Skeletal muscle satellite cell (primary cell): Measurements from ENCODE around the gene RNF157.

Source experiments
- H3K27me3 ChIP-seq: 2 replicates; pipeline ENCODE4 v1.7.0; 2013; ENCODE audit warnings: low read length; ENCODE audit not compliant: control insufficient read depth, insufficient read depth
- H3K36me3 ChIP-seq: 2 replicates; pipeline ENCODE4 v1.7.0; 2013; ENCODE audit warnings: mild to moderate bottlenecking, control low read depth, low read length; ENCODE audit not compliant: insufficient read depth
- H3K4me1 ChIP-seq: 2 replicates; pipeline ENCODE4 v1.7.0; 2013; ENCODE audit warnings: low read length; ENCODE audit not compliant: control insufficient read depth, insufficient read depth
- H3K4me2 ChIP-seq: 2 replicates; pipeline ENCODE4 v1.7.0; 2013; ENCODE audit warnings: mild to moderate bottlenecking, low read length
- H3K4me3 ChIP-seq: 2 replicates; pipeline ENCODE4 v1.7.0; 2013; ENCODE audit warnings: low read length
- H3K9ac ChIP-seq: 2 replicates; pipeline ENCODE4 v1.7.0; 2013; ENCODE audit warnings: mild to moderate bottlenecking, low read depth, low read length, moderate library complexity
- H3K9me3 ChIP-seq: replicated peaks from 2 replicates; pipeline ENCODE4 v1.7.0; 2013; ENCODE audit warnings: mild to moderate bottlenecking, control low read depth, low read length

The RNF157 gene

GRCh38 chr17:76156662-76156991 is 83.7 kb downstream of the RNF157 start:
- Histone ChIP-seq H3K9ac (no peak overlapping the region), H3K36me3 (no peaks in the 10 kb centered on the region), H3K4me3 (no peak overlapping the region), H3K4me2 (no peak overlapping the region), H3K27me3 (peaks cover 64% of the 10 kb centered on the region), H3K4me1 (no peaks in the 10 kb centered on the region), H3K9me3 (no peaks in the 10 kb centered on the region)

GRCh38 chr17:76155988-76156661 is 84.2 kb downstream of the RNF157 start:
- Histone ChIP-seq H3K9ac (no peak overlapping the region), H3K4me2 (no peak overlapping the region), H3K4me1 (no peaks in the 10 kb centered on the region), H3K27me3 (peaks cover 64% of the 10 kb centered on the region), H3K9me3 (no peaks in the 10 kb centered on the region), H3K4me3 (no peak overlapping the region), H3K36me3 (no peaks in the 10 kb centered on the region)

- Histone ChIP-seq H3K4me3 (no peak overlapping the region), H3K9ac (no peak overlapping the region), H3K9me3 (no peaks in the 10 kb centered on the region), H3K4me2 (no peak overlapping the region), H3K27me3 (peaks cover 64% of the 10 kb centered on the region), H3K36me3 (no peaks in the 10 kb centered on the region), H3K4me1 (no peaks in the 10 kb centered on the region)
Observed at GRCh38 chr17:76154936-76155845, 85.1 kb downstream of the RNF157 start.

GRCh38 chr17:76154292-76154691 is 86.0 kb downstream of the RNF157 start:
- Histone ChIP-seq H3K9me3 (no peaks in the 10 kb centered on the region), H3K4me2 (no peak overlapping the region), H3K36me3 (no peaks in the 10 kb centered on the region), H3K4me3 (no peak overlapping the region), H3K4me1 (no peaks in the 10 kb centered on the region), H3K9ac (no peak overlapping the region), H3K27me3 (peaks cover 64% of the 10 kb centered on the region)

- Histone ChIP-seq H3K4me2 (no peak overlapping the region), H3K9me3 (no peaks in the 10 kb centered on the region), H3K4me1 (no peaks in the 10 kb centered on the region), H3K4me3 (no peak overlapping the region), H3K36me3 (no peaks in the 10 kb centered on the region), H3K27me3 (peaks cover 64% of the 10 kb centered on the region), H3K9ac (no peak overlapping the region)
Observed at GRCh38 chr17:76153640-76154039, 86.7 kb downstream of the RNF157 start.

GRCh38 chr17:76153202-76153601 is 87.1 kb downstream of the RNF157 start:
- Histone ChIP-seq H3K4me3 (no peak overlapping the region), H3K4me1 (no peaks in the 10 kb centered on the region), H3K4me2 (no peak overlapping the region), H3K27me3 (peaks cover 60% of the 10 kb centered on the region), H3K9me3 (no peaks in the 10 kb centered on the region), H3K9ac (no peak overlapping the region), H3K36me3 (no peaks in the 10 kb centered on the region)

GRCh38 chr17:76152591-76152990 is 87.7 kb downstream of the RNF157 start:
- Histone ChIP-seq H3K27me3 (peaks cover 54% of the 10 kb centered on the region), H3K36me3 (no peaks in the 10 kb centered on the region), H3K4me1 (no peaks in the 10 kb centered on the region), H3K4me2 (no peak overlapping the region), H3K4me3 (no peak overlapping the region), H3K9me3 (no peaks in the 10 kb centered on the region), H3K9ac (no peak overlapping the region)

- Histone ChIP-seq H3K9me3 (no peaks in the 10 kb centered on the region), H3K4me2 (no peak overlapping the region), H3K36me3 (no peaks in the 10 kb centered on the region), H3K4me3 (no peak overlapping the region), H3K27me3 (peaks cover 49% of the 10 kb centered on the region), H3K4me1 (no peaks in the 10 kb centered on the region), H3K9ac (no peak overlapping the region)
Observed at GRCh38 chr17:76151896-76152454, 88.3 kb downstream of the RNF157 start.

- H3K9ac ChIP-seq, result no peak overlapping the region
- H3K4me2 ChIP-seq, result no peak overlapping the region
- H3K9me3 ChIP-seq, result no peaks in the 10 kb centered on the region
- peaks cover 50% of the 10 kb centered on the region for H3K27me3 ChIP-seq
- H3K36me3 ChIP-seq, result no peaks in the 10 kb centered on the region
- no peak overlapping the region for H3K4me3 ChIP-seq
- H3K4me1 ChIP-seq, result no peaks in the 10 kb centered on the region
Observed at GRCh38 chr17:76150712-76151622, 89.3 kb downstream of the RNF157 start.

GRCh38 chr17:76149214-76149613 is 91.1 kb downstream of the RNF157 start:
- H3K4me2 ChIP-seq, result no peak overlapping the region
- H3K36me3 ChIP-seq, result no peaks in the 10 kb centered on the region
- no peak overlapping the region for H3K4me3 ChIP-seq
- H3K27me3 ChIP-seq, result peaks cover 38% of the 10 kb centered on the region
- H3K9me3 ChIP-seq, result no peaks in the 10 kb centered on the region
- no peaks in the 10 kb centered on the region for H3K4me1 ChIP-seq
- no peak overlapping the region for H3K9ac ChIP-seq

GRCh38 chr17:76148015-76148326 is 92.3 kb downstream of the RNF157 start:
- H3K4me1 ChIP-seq, result no peaks in the 10 kb centered on the region
- H3K9ac ChIP-seq, result no peak overlapping the region

More at GRCh38 chr17:76148015-76148326, 92.3 kb downstream of the RNF157 start:
- Histone ChIP-seq H3K4me3 (no peak overlapping the region), H3K9me3 (no peaks in the 10 kb centered on the region), H3K27me3 (peaks cover 41% of the 10 kb centered on the region), H3K4me2 (no peak overlapping the region), H3K36me3 (no peaks in the 10 kb centered on the region)
